HuH-7.5 (cell line): ENCODE results near the gene PSMG4.

ENCODE experiments used
- DNase-seq: peaks from one replicate; pipeline ENCODE4 v3.0.0; 2011; ENCODE audit warnings: low spot score

The PSMG4 gene

DNA sequence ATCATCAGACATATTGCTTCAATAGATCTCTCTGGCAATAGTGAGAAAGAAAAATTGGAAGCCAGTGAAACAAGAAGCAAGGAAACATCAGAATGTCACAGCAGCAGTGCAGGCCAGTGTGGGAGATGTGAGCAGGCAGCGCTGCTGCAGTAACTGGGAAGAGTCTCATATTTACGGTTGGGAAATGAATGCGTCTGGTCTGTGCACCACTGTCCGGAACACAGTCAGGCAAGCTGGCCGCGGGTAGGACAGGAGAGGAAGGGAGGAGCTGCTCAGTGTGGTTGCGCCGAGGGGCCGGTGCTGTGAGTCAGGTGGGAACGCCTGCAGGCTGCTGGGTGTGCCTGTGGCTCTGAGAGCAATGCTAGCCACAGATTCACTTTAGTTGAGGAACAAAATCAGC is 6.4 kb upstream of the PSMG4 start:
- DNase-seq: no peak

DNA sequence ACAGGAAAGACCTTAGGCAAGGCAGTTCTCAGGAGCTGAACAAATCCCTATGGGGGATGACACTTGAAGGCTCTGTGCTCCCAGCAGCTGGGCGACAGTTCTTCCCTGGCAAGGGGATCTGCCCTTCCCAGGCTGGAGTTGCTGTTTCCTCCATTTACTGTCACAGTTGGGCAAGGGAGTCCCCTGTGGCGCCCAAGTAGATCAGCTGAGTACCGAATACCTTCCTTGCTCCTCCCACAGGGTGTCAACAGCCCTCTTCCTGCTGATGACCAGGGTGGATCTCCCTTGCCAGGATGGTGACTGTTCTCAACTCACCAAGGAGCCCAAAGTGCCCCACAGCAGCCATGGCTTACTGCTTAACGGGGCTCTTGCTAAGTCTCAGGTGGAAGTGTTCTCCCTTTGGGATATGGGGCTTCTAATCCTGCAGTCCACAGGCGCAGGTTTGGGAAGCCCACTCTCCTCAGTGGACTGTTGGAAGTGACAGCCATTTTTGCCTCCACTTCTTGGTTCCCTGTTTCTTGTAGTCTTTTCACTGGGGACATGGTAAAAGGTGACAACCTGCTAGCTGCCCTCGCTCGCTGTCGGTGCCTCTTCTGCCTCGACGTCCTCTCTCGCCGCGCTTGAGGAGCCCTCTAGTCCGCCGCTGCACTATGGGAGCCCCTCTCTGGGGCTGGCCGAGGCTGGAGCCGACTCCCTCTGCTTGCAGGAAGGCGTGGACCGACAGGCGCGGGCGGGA is 5.7 kb upstream of the PSMG4 start:
- DNase-seq: no peak

DNA sequence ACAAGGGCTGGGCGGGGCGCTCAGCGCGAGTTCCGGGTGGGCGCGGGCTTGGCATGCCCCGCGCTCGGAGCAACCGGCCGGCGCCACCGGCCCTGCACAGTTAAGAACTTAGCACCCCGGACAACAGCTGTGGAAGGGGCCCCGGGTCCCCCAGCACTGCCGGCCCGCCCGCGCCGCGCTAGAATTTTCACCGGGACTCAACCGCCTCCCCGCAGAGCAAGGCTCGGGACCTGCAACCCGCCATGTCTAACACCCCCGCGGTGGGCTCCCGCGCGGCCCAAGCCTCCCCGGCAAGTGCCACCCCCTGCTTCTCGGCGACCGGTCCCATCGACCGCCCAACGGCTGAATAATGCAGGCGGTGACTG is 5.2 kb upstream of the PSMG4 start:
- no peak for DNase-seq

DNA sequence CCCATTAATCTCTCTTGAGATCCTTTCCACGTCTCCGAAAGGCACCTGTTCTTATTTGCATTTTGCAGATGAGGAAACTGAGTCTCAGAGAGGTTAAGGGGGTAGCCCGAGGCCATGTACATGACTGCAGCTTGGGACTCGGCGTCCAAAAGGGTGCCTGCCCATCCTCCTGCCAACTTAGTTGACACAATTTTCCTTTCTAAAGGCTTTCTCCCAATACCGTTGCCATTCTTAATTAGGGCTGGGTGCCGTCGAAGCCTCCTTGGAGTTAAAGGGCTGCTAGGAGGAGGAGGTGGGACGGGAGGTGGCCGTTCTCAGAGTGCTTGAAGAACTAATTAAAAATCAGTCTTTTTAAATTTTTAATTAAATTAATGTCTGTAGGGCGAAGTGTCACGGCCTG is 546 bp upstream of the PSMG4 start:
- DNase-seq: no peak

DNA sequence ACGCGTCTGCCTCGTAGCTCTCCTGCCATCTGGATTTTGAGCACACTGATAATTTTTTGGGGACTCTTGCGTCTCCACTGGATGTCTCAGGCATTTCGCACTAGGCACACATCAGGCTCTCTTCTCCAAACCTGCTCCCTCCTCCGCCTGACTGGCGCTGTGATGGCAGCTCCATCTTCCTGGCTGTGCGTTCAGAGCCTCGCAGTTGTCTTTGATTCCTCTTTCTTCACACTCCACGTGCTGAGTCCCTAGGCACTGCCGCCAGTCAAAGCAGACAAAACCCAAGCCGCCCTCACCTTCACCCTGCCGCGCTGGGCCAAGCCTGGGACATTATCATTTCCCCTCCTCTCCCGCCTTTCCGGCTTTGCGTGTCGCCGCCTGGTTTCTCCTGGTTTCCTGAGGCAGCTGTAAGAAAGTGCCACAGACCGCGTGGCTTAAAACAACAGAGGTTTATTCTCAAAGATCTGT is 778 bp downstream of the PSMG4 start:
- peak; percentile 48 for DNase-seq

DNA sequence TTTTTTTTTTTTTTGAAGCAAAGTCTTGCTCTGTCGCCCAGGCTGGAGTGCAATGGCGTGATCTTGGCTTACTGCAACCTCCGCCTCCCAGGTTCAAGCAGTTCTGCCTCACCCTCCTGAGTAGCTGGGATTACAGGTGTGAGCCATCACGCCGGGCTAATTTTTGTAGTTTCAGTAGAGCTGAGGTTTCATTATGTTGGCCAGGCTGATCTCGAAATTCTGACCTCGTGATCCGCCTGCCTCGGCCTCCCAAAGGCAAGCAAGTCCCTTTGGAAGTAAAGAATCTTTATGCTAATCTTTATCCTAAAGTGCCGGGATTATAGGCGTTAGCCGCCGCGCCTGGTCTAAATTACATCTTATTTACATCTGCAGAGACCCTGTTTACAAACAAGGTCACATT is 1.5 kb downstream of the PSMG4 start:
- no peak for DNase-seq

DNA sequence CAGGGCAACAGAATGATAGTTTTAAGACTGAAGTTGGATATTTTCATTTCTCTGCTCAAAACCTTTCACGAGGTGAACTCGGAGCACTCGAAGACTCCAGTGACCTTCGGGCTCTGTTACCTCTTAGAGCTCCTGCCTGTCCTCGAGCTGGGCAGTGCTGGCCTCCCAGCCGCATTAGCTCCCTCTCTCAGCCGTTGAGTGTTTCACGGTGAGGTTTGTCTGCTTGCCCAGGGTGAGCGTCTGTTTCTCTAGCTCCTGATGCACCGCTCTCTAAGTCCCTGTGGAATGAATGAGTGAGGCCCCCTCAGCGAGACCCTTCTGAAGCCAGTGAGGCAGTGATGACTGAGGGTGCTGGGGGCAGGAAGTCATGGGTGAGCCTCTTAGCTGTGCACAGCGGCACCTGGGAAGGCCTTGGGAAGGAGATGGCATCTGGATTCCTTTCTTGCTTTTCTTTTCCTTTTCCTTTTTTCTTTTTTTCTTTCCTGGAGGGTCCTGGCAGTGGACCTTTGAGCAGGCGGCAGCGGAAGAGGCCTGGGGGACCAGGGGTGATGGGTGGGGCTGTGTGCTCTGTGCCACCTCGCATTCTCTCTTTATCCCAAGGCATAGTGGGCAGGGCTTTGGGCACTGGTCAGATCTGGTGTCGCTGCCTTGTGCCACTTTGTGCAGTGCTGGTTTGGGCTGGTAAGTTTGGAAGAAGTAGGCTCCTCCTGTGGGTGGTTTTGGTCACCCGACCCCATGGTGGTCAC is 2.2 kb downstream of the PSMG4 start:
- DNase-seq: no peak

DNA sequence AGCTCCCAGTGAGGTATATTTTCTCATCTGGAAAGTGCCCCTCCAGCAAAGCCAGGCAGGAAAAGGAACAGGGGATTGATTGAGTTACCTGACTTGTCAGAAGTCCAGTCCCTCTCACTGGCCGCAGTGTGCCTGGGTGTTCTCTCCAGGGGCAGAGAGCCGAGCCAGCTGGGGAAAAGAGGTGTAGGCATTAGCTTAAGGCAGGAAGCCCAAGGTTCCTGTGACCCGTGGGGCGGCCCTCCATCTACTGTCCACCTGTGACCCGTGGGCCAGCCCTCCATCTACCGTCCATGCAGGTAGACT is 2.7 kb downstream of the PSMG4 start:
- DNase-seq: no peak

DNA sequence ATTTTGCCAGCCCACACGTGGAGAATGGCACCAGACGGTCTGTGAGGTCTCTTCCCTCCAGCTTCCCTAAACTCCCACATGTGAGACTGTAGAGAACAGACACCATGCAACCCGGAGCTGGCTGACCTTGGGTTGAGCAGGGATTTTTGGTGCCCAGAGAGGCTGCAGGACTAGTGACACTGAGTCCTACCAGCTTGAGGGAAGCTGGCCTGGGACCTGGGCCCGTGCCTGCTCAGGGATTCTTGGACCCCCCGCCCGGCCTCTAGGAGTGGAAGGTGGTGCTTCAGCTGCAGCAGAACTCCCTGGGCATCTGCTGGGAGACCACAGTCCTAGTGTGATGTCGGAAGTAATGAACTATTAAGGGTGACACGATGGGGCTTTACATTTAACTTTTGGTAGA is 3.2 kb downstream of the PSMG4 start:
- DNase-seq: no peak

DNA sequence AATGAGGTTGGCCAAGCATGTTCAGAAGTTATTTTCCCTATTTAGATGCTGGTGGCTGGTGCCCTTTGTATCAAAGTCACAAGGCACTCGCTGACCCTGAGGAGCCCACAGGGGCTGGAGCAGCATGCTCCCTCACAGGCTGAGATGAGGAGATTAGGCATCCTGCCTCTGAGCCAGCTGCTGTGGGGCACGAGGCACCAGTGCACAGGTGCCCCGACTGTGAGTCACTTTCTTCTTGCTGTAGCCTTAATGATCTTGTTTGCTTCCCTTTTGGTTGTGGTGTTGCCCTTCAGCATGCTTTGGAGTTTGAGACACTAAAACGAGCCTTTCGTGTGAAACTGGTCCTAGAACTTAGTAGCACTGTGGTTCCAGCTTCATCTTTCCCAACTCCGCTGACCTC is 4.3 kb downstream of the PSMG4 start:
- no peak for DNase-seq

DNA sequence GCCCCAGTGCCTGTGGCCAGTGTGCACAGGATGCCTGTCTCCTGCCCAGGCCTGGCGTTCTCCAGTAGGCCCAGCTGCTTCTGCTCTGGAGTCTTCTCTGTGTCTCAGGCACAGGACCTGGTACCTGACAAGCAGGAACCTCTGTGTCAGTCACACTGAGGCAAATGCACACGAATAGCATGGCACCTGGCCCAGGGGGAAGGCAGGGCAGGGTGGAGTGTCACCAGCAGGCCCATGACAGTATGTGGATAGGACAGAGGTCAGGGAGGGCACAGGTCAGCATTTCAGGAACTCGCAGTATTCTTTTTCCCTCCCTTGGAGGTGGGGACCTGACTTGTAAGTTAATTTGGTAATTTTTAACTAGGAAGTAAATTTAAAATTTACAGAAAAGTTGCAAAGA is 5.6 kb downstream of the PSMG4 start:
- no peak for DNase-seq

DNA sequence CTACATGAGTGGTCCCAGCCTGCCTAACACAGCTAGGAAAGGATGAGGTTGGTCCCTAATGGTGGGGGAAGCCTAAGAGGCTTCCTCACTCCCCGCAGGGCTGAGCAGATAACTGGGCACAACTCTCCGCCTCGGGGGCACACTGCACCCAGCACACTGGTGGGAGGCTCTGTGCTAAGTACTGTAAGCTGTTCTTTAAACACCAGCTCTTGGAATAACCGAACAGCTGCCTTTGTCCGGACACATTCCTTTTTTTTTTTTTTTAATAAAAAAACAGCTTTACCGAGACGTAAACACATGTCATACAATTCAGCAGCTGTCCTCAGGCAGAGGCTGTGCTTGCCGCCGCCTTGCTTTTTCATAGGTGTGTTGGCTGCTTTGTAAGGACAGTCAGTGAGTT is 6.9 kb downstream of the PSMG4 start:
- no peak for DNase-seq

DNA sequence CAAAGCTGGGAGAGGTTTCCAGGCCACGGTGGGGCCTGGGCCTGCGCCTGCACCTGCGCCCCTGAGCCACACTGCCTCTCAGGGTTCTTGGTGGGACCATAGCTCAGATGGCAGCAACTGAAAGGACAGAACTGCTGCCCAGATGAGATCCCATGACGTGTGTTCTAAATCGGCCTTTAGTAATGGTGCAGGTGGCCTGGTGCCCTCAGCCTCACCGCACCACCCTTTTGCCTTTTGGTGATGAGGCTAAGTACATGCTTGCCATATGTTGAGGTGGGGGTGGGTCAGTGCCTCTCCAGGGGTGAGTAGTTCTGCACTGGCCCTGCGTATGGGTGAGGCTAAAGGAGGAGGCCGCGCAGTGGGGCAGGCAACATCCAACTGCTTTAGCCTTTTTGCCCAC is 7.4 kb downstream of the PSMG4 start:
- no peak for DNase-seq

DNA sequence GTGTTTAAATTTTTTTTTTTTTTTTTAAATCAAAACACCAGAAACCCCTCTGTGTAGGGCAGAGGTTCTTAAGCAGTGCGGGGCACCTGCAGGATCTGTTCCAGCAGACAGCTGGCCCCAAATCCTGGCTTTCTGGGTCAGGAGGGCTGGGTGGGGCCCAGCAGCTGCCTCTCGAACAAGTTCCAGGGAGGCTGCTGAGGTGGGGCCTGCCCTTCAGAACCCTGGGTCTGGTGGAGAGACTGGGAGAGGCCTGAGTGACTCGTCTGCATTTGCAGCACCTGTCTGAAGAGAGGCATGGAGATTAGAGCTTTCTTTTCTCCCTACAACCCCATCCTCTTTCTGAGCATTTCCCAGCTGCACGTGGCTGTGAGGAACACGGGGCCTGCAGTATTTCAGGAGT is 8.4 kb downstream of the PSMG4 start:
- no peak for DNase-seq

DNA sequence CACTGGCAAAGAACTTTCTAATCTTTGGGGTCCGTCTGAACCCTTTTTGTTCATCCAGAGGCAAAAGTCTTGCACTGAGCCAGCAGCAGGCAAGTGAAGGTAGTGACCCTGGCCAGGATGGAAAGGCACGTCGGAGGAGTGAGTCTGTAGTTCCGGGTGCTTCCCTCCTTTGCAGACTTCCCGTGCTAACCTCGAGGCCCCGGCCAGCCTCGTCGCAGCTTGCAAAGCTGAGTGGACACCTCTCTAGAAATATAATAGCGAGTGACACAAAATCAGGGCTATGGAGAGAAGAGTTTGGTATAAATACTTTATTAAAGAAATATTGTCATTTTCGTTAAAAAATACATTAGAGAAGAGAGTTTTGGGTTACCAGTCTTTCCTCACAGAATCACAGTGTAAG is 9.9 kb downstream of the PSMG4 start:
- no peak for DNase-seq

DNA sequence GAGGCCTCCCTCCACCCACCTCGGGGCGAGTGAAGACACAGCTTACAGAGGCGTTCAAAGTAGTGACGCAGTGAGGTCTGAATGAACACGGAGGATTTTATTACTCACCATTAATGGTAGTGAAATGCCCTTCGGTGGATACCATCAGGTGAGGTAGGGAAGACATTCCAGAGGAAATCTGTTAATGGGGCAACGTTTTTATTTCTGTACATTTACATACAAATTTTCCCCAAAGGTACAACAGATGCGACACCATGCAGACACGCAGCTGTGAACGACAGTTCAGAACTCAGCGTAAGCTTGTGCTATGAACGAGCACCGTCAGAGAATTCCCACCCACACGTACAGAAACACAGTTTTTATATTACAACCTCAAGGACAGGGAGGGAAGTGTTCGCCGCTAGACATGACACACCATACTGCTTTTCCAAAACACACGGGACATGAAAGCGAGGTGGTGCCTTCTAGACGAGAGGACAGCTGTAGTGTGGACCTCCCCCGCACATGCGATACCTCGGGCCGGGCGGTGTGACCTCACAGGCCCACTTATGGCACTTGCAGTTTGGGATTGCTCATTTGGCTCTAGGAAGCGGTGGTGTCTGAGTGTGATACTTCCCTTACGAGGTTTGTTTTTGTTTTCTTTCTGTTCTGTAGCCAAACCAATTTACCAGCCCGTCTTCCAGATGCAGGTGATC is 10.7 kb downstream of the PSMG4 start:
- DNase-seq: no peak

DNA sequence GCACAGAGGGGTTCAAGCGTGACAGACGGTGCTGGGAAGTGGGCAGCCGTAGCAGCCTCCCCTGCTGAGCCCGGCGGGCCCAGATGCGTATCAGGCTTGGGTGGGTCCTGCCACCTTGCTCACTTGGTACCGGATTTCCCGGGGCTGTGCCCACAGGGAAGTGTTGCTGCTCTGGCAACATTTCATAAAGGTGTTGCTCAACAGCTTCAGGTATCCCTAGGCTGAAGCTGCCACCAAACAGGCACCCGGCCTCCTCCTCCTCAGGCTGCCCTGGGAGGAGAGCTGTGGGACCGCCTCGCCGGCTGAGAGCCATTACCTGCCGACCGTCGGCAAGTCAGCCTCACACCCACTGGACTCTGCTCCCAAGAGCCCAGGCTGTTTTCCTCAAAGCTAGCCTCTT is 11.5 kb downstream of the PSMG4 start:
- no peak for DNase-seq

DNA sequence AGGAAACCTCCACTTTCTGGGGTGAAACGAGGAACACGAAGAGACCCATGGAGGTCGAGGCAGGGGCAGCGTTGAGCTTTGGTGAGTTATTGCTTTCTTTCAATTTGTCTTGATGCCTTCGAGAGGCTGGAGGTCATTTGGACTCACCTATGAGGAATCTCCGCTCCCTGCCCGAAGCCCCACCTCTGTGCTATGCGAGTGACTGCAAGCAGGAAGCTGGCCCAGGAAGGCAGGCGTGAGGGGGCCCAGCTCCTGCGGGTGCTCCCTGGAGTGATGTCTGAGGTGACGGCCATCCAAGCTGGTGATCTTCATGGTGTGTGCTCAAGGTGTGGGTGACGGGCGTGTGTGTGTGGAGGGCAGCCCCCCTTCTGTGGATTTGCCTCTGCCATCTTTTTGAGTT is 13.0 kb downstream of the PSMG4 start:
- DNase-seq: no peak

DNA sequence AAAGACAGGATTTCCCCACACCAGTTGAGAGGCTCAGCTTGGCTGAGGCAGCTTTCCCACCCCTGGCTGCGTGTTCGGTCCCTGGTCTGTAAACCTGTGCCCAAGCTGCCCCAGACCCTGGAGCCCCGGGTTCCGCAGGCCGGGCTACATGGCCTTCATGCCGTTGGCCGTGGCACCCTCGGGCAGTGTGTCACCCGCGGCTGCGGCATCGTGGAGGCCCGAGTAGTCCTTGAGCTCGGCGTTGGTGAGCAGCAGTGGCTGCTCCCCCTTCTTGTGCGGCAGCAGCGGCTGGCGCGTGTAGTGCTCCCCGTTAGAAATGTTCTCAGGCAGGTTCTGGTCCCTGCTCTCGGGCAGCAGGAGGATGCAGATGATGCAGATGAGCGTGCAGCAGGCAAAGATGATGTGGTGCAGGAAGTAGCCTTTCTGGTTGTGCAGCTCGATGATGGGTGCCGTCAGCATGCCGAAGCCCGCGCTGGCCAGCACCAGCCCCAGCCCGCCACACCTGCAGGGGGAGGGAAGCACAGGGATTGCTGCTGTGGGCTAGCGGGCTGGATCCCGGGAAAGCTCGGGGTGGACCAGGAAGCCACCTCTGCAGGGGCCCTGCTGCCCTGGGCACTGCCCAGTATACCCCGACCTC is 14.3 kb downstream of the PSMG4 start:
- DNase-seq: no peak

DNA sequence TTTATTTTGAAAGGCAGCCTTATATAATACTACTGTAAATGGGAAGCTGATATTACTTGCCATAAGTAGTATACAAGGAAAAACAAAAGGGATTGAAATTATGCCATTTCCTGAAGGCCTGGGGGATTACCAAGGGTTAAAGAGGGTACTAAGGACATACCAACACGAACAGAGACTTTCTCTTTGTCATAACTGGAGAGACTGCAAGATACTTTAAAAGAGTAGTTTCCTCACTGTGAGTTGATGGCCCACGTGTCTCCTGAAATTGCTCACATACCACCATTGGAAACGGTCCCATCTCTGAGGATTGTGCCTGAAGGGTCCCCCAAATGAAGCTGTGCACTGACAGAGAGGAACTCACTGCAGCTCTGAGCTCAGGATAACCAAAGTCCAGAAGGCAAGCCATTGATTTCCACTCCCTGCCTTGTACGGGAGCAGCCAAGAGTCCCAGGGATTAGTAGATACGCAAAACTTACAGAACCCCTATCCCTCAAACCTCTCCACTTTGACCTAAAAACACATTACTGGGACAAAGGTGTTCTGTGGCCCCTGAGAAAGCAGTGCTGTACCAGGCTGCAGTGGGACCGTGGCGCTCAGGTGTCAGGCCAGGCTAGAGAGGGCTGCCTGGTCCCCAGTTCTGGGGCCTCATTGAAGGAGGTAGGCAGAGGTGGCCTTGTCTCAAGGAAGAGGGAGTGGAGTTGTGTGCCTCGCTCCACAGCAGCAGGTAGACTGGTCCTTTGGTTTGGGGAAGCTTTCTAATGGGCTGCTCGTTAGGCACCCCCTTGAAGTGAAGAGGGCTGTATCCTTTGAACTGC is 15.2 kb downstream of the PSMG4 start:
- no peak for DNase-seq

DNA sequence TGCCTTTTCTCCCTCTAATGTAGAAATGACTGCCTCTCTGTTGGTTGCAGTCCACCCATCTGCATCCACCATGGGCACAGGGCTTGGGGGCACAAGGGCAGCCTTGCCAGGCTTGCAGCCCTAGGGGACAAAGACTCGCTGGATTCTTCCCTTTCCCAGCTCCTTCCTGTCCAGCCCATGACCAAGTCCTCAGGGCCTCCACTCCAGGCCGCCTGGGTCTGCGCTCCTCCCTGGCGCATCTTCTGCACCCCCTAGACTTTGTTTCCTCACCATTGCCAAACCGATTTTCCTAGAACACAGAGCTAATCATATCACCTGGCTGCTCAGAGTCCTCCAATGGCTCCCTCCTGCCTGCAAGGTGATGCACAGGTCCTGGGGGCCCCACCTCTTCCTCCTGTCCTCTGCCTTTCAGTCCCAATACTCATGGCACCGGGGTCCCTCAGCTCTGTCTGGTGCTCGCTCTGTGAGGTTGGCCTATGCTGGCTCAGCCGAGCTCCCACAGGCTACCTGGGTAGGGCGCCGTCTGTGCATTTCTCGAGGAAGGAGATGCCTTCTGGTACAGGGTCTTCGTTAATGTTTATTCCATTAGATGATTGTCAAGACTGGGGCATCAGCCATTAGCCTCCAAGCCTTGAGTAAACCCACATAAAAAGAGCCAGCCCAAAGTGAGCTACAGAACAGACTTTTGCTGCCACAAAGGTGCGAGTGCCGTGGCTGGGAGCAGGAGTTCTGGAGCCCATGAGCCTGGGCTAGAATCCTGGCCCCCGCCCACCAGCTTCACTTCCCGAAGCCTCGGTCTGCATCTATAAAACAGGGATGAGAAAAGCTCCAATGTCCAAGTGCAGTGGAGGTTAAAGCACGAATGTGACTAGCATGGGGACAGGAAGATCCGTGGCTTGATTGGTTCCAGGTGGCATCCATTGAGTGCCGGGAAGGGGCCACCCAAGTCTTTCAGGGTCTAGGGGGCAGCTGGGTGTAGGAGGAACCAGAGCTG is 17.7 kb downstream of the PSMG4 start:
- DNase-seq: no peak
